HL-60 (cell line): ENCODE results near the gene GSC.

ENCODE experiments used
- TF ChIP-seq, protein P1 (sequence below): IDR thresholded peaks from one replicate; pipeline ENCODE4 v1.5.1; 2011; ENCODE audit warnings: low read length, control low read depth, inconsistent platforms; ENCODE audit not compliant: insufficient read depth
- TF ChIP-seq, protein P2 (sequence below): IDR thresholded peaks from 2 replicates; pipeline ENCODE4 v1.6.1; 2012; ENCODE audit warnings: low read depth; ENCODE audit not compliant: insufficient replicate concordance

DNA sequence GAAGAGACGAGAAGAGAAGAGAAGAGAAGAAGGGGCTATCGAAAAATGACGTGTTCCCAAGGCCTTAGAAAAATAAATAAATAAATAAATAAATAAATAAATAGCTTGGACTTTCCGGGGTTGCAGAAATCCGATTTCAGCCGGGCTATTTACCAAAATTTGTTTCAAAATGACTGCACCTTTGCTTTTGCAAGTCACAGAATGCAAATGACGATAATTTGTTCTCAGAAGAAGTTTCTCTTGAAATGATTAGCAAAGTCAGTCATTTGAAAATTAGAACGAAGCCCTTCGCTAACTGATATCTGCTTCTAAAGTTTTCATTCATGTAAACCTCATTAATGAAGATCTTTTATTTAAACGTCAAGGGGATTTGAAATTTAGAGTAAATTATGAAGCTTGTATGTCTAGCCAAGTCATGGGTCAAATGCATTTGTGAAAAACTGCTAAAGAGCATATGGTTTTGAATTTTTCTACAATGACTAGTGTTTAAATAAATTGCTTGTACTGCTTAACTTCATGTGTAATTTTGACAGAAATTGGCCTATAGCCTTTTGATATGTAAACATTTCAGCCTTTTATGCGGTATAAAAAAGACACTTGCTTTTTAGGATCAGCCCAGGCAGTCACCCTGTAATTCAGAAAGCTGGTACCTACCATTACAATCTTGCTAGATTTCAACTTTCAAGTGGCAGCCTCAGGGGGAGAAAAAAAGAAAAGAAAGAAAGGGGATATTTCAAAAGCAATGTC lies 4.6 kb upstream of the GSC start:
- TF ChIP-seq, protein P1, sequence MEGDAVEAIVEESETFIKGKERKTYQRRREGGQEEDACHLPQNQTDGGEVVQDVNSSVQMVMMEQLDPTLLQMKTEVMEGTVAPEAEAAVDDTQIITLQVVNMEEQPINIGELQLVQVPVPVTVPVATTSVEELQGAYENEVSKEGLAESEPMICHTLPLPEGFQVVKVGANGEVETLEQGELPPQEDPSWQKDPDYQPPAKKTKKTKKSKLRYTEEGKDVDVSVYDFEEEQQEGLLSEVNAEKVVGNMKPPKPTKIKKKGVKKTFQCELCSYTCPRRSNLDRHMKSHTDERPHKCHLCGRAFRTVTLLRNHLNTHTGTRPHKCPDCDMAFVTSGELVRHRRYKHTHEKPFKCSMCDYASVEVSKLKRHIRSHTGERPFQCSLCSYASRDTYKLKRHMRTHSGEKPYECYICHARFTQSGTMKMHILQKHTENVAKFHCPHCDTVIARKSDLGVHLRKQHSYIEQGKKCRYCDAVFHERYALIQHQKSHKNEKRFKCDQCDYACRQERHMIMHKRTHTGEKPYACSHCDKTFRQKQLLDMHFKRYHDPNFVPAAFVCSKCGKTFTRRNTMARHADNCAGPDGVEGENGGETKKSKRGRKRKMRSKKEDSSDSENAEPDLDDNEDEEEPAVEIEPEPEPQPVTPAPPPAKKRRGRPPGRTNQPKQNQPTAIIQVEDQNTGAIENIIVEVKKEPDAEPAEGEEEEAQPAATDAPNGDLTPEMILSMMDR, result no peak
- TF ChIP-seq, protein P2, sequence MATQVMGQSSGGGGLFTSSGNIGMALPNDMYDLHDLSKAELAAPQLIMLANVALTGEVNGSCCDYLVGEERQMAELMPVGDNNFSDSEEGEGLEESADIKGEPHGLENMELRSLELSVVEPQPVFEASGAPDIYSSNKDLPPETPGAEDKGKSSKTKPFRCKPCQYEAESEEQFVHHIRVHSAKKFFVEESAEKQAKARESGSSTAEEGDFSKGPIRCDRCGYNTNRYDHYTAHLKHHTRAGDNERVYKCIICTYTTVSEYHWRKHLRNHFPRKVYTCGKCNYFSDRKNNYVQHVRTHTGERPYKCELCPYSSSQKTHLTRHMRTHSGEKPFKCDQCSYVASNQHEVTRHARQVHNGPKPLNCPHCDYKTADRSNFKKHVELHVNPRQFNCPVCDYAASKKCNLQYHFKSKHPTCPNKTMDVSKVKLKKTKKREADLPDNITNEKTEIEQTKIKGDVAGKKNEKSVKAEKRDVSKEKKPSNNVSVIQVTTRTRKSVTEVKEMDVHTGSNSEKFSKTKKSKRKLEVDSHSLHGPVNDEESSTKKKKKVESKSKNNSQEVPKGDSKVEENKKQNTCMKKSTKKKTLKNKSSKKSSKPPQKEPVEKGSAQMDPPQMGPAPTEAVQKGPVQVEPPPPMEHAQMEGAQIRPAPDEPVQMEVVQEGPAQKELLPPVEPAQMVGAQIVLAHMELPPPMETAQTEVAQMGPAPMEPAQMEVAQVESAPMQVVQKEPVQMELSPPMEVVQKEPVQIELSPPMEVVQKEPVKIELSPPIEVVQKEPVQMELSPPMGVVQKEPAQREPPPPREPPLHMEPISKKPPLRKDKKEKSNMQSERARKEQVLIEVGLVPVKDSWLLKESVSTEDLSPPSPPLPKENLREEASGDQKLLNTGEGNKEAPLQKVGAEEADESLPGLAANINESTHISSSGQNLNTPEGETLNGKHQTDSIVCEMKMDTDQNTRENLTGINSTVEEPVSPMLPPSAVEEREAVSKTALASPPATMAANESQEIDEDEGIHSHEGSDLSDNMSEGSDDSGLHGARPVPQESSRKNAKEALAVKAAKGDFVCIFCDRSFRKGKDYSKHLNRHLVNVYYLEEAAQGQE, result no peak
